Measurements from ENCODE around the gene FBF1.
"Not testable (repeated sequence)": the region's sequence is repeated elsewhere in the genome, so short reads cannot be mapped to it uniquely, and the experiment has no call there.

The FBF1 gene

DNA sequence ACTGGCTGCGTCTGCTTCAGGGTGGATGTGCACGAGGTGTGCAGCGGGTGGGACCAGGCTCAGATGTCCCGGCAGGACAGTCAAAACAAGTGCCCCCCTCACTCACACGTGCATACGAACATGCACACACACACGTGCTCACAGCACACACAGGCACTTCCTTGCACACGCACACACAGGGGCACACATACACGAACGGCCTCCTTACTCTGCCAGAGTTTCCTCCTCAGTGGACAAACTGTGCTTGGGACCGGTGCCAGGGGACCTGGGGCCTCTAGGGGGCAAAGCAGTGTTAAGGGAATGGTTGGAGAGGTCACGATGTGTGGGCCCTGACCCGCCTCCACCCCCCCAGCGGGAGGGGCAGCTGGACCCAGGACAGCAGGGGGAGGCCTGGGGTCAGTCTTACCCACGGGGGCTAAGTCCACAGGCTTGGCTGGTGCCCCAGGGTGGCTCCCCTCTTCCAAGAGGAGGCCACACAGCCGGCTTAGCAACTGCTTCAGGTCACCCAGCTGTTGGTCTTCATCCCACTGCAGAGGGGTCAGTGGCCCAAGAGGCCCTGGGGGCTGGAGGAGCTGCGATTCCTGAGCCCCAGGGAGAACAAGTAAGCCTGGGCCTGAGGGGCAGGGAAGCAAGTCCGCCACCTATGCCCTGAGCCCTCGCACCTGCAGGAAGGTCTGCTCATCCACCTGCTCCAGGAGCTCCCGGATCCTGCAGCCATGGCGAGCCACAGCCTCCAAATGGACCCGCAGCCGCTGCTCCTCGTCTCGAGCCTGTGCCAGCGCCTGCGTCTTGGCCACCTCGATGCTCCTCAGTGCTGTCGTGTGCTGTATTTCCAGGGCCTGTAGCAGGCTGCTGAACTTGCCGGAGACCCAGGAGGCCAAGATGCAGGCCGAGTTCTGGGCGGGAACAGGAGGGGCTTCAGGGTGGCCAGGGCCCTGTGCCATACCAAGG lies 49.0 kb downstream of the FBF1 start:
- H3K27me3 ChIP-seq (ENCODE audit: control insufficient read depth, insufficient read depth, low read length) = no peaks in the 10 kb centered on the region
- H3K27ac ChIP-seq = no peak overlapping the region
- no peaks in the 10 kb centered on the region for H3K36me3 ChIP-seq (ENCODE audit: control insufficient read depth, insufficient read depth, low read length)
- H3K4me3 ChIP-seq (ENCODE audit: low read depth, low read length) = no peak overlapping the region
- TF ChIP-seq, protein P1, sequence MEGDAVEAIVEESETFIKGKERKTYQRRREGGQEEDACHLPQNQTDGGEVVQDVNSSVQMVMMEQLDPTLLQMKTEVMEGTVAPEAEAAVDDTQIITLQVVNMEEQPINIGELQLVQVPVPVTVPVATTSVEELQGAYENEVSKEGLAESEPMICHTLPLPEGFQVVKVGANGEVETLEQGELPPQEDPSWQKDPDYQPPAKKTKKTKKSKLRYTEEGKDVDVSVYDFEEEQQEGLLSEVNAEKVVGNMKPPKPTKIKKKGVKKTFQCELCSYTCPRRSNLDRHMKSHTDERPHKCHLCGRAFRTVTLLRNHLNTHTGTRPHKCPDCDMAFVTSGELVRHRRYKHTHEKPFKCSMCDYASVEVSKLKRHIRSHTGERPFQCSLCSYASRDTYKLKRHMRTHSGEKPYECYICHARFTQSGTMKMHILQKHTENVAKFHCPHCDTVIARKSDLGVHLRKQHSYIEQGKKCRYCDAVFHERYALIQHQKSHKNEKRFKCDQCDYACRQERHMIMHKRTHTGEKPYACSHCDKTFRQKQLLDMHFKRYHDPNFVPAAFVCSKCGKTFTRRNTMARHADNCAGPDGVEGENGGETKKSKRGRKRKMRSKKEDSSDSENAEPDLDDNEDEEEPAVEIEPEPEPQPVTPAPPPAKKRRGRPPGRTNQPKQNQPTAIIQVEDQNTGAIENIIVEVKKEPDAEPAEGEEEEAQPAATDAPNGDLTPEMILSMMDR (IDR thresholded peaks at IDR 0.05) = no peak
- H2AFZ ChIP-seq = no peak overlapping the region
- H3K9ac ChIP-seq = no peak overlapping the region
- no peak overlapping the region for H3K4me2 ChIP-seq (ENCODE audit: low read length)
- H3K9me3 ChIP-seq (ENCODE audit: control insufficient read depth, low read length) = no peaks in the 10 kb centered on the region
- peaks cover 9% of the 10 kb centered on the region for H3K4me1 ChIP-seq
- peaks cover 8% of the 10 kb centered on the region for H3K79me2 ChIP-seq

DNA sequence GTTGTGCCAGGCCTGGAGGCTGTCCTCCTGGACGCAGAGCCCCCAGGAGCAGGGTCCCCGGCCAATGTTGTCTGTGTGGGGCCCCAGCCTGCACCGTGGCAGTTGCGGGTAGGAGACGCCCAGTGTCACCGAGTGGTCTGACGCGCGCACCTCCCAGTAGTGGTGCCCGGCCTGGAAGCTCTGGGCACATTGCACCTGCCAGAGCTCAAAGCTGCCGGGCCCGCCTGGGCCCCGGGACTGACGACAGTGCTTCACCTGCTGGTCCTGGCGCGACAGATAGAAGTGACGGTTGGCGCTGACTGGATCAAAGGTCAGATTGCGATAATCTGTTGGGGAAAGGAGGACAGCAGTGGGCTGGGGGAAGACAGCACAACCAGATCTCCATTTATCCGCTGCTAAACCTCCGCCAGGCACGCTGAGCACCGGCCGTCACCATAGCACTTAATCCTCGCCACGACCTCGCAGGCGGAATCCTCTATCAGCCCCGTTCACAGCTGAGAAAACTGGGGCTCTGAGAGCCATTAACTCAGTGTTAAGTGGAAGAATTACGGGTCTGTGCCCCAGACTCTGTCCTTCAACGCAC lies 49.7 kb downstream of the FBF1 start:
- H3K79me2 ChIP-seq = peaks cover 8% of the 10 kb centered on the region
- no peak overlapping the region for H3K27ac ChIP-seq
- H3K4me3 ChIP-seq (ENCODE audit: low read depth, low read length) = no peak overlapping the region
- no peaks in the 10 kb centered on the region for H3K9me3 ChIP-seq (ENCODE audit: control insufficient read depth, low read length)
- H2AFZ ChIP-seq = no peak overlapping the region
- TF ChIP-seq, protein P1 (IDR thresholded peaks at IDR 0.05) = no peak
- H3K9ac ChIP-seq = no peak overlapping the region
- H3K27me3 ChIP-seq (ENCODE audit: control insufficient read depth, insufficient read depth, low read length) = no peaks in the 10 kb centered on the region
- H3K4me2 ChIP-seq (ENCODE audit: low read length) = no peak overlapping the region
- peaks cover 9% of the 10 kb centered on the region for H3K4me1 ChIP-seq
- H3K36me3 ChIP-seq (ENCODE audit: control insufficient read depth, insufficient read depth, low read length) = no peaks in the 10 kb centered on the region

DNA sequence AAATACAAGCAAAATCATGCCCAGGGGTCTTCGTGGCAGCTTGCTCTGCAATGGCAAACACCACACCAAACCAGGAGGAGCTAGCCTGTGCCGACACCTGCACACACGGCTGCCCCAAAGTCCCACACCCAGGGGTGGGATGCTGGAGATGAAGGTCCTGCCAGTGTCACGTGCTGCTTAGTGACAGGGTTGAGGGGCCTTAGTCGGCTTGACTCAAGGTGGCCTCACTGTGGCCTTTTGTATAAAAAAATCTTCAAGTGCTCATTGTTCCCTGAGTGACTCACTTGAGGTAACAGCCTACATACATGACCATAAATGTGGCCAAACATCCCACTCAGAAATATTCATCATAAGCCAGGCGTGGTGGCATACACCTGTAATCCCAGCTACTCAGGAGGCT lies 51.4 kb downstream of the FBF1 start:
- TF ChIP-seq, protein P1 (IDR thresholded peaks at IDR 0.05) = no peak
- H3K79me2 ChIP-seq = no peaks in the 10 kb centered on the region
- H3K4me3 ChIP-seq (ENCODE audit: low read depth, low read length) = no peak overlapping the region
- H3K9ac ChIP-seq = no peak overlapping the region
- no peak overlapping the region for H3K4me2 ChIP-seq (ENCODE audit: low read length)
- H3K27me3 ChIP-seq (ENCODE audit: control insufficient read depth, insufficient read depth, low read length) = no peaks in the 10 kb centered on the region
- no peaks in the 10 kb centered on the region for H3K9me3 ChIP-seq (ENCODE audit: control insufficient read depth, low read length)
- no peaks in the 10 kb centered on the region for H3K36me3 ChIP-seq (ENCODE audit: control insufficient read depth, insufficient read depth, low read length)
- H2AFZ ChIP-seq = no peak overlapping the region
- no peaks in the 10 kb centered on the region for H3K4me1 ChIP-seq
- H3K27ac ChIP-seq = no peak overlapping the region

DNA sequence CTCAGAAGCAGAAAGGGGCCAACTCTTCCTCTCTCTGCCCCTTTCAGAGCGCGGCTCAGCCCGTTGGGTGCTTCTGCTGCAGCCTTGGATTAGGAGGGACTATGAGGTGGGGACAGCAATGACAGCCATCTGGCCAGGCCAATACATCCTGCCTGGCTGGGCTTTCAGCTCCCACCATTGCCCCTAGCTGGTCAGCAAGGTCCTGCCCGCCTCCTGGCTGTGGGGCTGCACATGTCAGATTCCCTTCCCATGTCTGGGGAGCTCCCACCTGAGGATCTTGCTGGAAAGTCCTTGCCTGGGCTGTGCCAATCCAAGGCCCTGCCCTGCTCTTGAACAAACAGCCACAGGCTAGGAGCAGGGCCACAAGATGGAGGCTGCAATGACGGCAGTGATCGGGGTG lies 52.4 kb downstream of the FBF1 start:
- no peaks in the 10 kb centered on the region for H3K27me3 ChIP-seq (ENCODE audit: control insufficient read depth, insufficient read depth, low read length)

DNA sequence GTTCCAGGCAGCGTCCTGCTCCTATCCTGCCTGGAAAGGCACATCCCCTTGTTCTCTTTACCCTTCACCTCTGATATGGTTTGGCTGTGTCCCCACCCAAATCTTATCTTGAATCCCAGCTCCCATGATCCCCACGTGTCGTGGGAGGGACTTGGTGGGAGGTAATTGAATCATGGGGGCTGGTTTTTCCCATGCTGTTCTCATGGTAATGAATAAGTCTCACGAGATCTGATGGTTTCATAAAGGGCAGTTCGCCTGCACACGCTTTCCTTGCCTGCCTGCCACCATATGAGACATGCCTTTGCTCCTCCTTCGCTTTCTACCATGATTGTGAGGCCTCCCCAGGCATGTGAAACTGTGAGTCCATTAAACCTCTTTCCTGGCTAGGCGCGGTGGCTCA lies 55.0 kb downstream of the FBF1 start:
- not testable (repeated sequence) for H3K9ac ChIP-seq; H3K4me3 ChIP-seq (ENCODE audit: low read depth, low read length); H3K27ac ChIP-seq; H3K27me3 ChIP-seq (ENCODE audit: control insufficient read depth, insufficient read depth, low read length); H3K4me2 ChIP-seq (ENCODE audit: low read length); H3K79me2 ChIP-seq; H3K36me3 ChIP-seq (ENCODE audit: control insufficient read depth, insufficient read depth, low read length); H3K4me1 ChIP-seq; H3K9me3 ChIP-seq (ENCODE audit: control insufficient read depth, low read length); H2AFZ ChIP-seq

More for the DNA sequence above, 52.4 kb downstream of the FBF1 start:
- Histone ChIP-seq H3K79me2 (no peaks in the 10 kb centered on the region), H3K36me3 (ENCODE audit: control insufficient read depth, insufficient read depth, low read length) (no peaks in the 10 kb centered on the region), H3K27ac (no peak overlapping the region), H3K4me2 (ENCODE audit: low read length) (no peak overlapping the region), H3K4me1 (no peaks in the 10 kb centered on the region), H3K4me3 (ENCODE audit: low read depth, low read length) (no peak overlapping the region), H3K9me3 (ENCODE audit: control insufficient read depth, low read length) (no peaks in the 10 kb centered on the region), H2AFZ (no peak overlapping the region), H3K9ac (no peak overlapping the region)
- TF ChIP-seq, protein P1 (IDR thresholded peaks at IDR 0.05) = no peak
